GM21515 (cell line): ENCODE results near the gene MYLK2.
"Not testable (repeated sequence)": the region's sequence is repeated elsewhere in the genome, so short reads cannot be mapped to it uniquely, and the experiment has no call there.

Experiments used
- ATAC-seq: cut with Tn5 transposase; IDR thresholded peaks from one replicate; pipeline ENCODE4 v1.9.1; 2021; ENCODE audit not compliant: unreplicated experiment

The MYLK2 gene

DNA sequence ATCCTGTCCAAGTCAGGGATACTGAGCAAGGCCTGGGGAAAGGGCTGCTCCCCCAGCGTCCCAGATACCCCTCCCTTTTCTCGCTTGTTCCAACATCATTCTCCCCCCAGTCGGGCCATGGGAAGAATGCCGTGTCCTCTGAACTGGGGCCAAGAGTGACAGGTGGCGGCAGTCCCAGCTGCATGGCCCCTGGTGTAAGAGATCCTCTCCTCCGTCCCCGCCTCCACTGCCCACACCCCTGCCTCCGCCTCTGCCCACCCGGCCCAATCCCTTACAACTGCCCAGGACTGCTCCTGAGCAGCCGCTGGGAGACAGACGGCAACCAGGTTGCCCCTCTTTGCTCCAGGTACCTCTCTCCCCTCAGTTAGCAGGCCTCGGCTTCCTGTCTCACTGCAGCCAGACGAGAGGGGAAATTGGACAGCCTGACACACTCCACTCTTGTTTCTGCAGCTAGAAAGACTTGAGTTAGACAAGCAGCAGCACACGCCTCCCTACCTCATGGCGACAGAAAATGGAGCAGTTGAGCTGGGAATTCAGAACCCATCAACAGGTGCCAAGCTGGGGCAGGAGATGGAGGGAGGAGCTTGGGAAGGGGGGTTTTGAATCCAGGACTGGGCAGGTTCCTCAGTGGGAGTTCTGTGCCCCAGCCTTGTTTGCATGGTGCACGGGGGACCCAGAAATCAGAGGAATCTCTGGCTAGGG, at the start of gene MYLK2:
MYLK2 (plus strand) TSS at position 274 of the 702 bp plus-strand sequence; CDS start at position 499, 225 bp downstream.
- no peak for ATAC-seq

DNA sequence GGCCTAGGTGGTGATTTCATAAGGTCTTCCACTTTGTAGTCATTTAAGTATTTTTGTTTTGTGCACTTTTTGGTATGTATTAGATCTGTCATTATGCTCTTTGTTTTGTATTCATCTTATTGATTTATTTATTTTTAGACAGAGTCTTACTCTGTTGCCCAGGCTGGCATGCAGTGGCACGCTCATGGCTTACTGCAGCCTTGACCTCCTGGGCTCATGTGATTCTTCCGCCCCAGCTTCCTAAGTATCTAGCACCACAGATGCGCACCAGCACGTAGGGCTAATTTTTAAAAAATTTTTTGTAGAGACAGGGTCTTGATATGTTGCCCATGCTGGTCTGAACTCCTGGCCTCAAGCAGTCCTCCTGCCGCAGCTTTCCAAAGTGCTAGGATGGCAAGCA, 49.5 kb upstream of the MYLK2 start:
- no peak for ATAC-seq

DNA sequence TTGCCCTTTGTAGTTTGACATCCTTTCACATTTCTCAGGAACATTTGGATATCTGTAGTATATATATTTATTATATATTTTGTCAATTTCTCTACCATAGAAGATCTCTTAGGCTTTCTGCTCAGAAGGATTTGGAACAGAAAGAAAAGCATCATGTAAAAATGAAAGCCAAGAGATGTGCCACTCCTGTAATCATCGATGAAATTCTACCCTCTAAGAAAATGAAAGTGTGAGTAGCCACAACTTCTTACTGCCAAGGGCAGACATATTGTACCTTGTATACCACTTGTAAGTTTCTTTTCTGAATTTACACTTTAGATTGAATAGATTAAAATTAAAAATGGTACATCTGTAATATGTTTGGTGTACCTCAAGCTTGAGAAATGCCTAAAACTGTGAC, 48.9 kb upstream of the MYLK2 start:
- ATAC-seq, result no peak

DNA sequence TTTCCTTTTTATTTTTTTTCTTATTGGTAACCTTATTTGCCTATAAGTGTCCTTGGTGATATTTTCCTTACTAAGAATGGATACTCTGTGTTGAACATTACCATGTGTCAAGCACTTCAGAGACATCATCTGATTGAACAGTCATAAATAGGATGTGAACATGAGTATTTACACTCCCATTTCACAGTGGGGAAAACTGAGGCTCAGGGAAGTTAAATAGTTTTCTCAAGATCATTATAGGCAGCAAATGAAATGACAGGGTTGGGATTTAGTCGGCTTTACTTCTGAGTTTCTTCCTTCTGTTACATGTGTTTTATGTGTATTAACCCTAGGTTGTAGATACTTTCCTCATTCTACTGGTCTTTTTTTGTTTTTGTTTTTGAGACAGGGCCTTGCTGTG, 44.7 kb upstream of the MYLK2 start:
- no peak for ATAC-seq

DNA sequence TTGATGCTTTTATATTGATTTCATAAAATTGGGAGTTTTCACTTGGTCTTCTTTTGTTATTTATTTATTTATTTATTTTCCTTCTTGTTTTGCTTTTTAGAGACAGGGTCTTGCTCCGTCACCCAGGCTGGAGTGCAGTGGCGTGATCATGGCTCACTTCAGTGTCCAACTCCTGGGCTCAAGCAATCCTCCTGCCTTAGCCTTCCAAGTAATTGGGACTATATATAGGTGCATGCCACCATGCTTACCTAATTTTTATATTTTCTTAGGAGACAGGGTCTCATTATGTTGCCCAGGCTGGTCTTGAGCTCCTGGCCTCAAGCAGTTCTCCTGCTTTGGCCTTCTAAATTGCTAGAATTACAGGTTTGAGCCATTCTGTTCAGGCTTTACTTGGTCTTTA, 38.3 kb upstream of the MYLK2 start:
- no peak for ATAC-seq

DNA sequence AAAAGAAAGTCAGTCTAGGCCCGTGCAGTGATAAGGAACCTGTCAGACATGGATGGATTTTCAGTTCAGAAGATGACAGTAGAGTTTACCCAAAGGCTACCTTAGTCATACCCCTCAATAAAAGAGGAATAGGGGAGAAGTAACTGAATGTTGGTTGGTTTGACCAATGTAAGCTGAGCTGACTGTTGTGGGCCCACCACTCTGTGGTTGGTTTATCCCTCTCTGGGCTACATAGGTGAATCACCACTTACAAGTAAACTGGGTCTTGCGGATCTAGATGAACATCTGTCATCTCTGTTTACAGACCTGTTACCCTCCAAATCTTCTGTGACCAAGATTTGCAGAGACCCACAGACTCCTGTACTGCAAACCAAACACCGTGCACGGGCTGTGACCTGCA, 37.2 kb upstream of the MYLK2 start:
- no peak for ATAC-seq

DNA sequence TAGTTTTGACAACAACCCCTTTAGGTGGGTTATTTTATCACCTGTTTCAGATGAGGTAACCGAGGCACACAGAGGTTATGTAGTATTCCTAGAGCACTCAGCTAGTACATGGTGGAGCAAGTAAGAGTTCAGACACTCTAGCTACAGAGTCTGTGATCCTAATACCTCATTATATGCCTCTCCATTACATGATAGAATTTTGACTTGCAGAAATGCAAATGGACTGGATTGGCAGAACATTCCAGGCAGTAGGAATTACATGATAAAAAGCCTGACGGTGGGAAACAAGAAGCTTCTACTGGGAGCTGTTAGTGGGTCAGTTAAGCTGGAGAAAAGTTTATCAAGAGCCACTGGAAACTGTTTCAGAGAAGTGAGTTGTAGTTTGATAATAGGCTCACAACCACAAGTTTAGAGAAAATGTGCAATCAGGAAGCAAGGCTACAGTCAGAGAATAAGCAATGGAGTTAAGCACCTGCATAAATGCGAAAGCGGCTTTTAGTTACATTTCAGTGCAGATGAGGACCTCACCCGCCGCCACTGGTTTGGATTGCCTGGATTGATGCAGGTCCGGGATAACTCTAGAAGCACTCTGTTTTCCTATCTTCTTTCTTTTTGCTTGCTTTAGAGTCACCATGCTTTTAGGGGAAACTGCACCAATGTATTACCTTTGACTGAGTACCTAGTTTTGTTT, 34.7 kb upstream of the MYLK2 start:
- ATAC-seq, result no peak

DNA sequence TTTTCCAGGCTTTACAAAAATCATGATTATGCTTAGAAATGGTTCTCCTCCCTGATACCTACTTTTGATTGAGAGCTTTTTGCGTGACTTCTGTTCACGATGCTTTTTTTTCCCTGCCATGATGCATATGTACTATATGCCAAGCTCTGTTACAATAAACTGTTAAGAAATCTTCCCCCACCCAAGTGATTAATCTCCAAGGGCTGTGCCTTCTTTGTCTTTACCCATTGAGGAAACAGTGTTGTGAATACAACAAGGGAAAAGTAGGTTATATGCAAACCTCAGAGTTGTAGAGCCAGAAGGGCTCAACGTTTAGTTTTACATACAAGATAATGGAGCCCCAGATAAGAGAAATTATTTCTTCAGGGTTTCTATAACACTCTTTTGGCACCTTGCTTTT, 34.1 kb upstream of the MYLK2 start:
- ATAC-seq, result no peak

DNA sequence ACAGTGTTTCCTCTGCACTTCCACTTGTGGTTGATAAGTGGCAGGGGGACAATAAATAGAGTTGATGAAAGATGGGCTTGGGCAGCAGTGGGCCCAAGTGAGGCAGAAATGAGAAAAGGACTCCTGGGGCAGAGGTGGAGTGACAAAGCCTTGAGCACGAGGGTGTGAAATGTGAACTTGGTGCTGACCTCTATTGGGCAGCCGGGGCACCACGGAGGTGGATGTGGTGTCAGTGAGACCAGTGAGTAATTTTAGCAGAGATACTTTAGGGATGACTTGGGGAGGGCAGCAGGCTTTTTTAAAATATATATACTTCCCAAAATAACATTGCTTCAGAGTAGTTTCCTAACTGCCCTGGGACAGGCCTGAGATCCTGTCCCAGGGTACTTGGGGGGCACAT, 30.6 kb upstream of the MYLK2 start:
- ATAC-seq, result no peak

DNA sequence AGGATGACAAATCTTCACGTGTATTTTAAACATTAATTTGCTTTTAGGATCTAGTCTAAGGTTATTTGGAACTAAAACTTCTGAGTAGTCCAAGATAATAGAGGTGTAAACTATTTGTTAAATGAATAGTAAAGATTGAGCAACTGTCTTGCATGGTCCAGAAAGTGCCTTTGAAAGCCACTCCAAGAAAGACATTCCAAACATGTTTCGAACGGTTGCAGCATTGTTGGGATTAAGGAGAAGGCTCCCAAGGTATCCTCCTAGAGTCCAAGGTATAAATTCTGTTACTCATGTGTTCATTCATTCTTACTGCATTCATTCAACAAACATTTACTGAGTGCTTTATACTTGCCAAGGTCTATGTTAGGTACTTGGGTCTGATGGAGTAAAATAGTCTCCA, 28.8 kb upstream of the MYLK2 start:
- no peak for ATAC-seq

DNA sequence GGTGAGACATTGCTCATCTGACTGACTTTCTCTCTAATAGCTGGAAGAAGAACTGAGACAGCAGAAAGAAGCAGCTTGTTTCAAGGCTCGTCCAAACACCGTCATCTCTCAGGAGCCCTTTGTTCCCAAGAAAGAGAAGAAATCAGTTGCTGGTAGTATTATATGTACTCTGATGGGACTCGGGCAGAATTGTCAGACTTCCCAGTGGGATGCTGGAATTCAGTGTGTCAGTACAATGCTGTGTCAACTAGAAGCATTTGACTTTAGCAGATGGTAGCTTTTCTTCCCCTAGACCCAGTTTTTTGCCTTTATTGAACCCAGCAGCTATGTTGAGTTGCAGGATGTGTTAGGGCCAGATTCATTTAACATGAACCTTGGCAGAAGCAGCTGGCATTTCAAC, 21.8 kb upstream of the MYLK2 start:
- no peak for ATAC-seq

DNA sequence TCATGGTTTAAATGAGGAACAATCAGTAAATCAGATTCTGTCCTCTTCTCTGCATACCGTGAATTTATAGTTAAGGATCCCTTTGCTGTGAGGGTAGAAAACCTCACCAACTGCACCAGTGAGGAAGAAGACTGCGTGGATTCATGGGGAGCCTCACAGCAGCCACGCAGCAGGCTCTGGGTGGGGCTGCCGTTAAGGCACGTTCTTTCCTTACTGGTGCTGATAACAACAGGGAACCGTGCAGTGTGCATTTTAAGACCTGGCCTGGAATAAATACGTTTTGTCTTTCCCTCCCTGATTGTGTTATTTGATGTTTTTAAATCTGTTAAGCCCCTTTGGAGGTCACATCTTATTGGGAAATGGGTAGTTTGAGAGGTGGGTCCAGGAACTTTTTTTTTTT, 17.6 kb upstream of the MYLK2 start:
- no peak for ATAC-seq

DNA sequence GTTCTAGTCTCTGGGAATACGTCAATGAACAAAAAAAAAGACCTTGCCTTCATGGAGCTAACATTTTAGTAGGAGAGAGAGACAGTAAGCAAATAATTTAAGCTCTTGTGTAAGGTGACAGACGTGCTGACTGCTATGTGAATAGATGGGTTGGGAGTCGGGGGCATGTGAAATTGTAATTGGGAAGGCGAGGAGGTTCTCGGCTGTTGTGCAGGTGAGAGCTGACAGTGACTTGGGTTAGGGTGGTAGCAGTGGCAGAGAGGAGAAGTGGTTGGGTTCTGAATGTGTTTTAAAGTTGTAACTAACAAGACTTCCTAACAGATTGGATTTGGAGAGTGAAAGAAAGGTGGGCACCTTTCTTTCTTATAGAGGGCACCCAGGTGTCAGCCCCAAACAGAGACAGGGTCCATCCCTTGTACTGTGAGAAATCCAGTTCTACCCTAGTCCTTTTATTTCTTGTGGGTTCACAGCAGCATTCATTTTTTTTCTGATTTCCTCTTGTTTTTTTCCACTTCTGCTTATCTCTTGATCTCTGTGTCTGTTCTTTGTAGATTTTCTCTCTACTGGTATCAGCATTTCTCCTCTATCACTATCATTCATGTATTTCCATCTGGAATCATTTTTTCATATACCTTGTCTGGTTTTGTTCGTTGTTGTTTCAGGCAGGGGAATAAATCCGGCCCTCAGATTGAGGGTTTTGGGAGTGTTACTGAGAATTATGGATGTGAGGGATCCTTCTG, 15.4 kb upstream of the MYLK2 start:
- ATAC-seq, result no peak

DNA sequence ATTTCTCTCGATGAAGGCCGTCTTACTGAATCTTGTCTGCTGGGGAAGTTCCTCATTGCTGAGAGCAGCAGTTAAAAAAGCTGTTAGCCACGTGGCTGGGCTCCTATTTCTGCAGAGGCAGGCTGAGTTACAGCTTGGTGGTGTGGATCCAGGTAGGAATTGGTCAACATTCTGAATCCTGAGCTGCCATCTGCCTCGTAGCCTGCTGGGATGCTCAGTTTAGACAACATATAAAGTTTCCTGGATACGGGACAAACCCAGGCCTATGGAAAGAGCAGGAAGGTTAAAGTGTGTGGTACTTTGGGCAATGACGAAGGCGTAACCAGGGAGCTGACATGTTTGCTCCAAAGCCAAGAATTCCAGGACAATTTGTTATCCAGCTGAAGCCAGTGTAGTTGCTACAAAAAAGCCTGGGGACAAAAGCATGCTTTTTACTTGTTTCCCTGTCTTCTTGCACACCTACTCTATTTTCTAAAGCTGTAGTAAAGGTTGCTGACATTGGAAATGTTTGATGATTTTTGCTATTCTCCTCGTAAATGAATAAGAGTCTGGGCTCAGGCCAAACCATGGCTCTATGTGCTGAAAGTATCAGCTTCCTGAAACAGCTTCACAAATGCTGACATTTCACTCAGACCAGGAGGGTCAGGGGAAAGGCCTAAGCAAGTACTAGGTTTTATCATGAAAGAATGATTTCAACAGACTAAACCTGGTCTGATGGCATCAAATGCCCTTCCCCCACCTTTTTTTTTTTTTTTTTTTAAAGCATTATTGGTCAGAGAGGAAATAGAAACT, 12.4 kb upstream of the MYLK2 start:
- ATAC-seq, result no peak

DNA sequence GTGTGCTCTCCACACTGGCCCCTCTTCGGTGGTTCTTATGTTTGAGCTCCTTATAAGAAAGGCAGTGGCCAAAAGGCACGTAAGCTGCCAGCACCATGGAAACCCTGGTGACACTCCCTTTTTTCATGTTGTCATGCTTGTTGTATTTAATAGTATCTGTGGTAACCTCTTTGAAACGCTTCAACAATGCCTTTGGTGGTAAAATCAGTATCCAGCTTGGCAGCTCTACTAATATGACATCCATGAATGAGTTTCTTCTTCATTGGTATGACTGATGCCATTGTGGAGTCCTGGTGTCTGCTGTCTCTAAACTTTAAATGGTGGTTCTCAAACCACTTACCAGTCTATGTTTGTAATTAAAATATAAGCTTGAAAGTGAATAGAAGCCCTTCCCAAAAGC, 10.7 kb upstream of the MYLK2 start:
- ATAC-seq, result no peak

DNA sequence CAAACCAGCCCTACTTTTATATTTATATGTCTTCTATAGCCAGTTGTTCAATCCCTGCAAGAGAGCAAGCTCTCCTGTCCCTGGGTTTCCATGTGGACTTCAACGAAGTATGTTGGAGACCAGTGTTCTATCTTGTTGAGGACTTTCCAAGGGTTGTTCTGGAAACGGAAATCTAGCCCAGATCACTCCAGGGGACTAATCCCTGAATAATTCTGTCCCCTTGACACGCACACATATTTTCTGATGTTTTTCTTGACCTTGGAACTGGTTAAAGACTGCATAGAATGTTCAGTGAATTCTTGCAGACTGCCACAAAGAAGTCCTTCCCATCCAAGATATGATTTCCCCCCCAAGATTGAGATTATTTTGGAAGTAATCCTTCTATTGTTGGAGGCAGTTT, 9.5 kb upstream of the MYLK2 start:
- no peak for ATAC-seq

DNA sequence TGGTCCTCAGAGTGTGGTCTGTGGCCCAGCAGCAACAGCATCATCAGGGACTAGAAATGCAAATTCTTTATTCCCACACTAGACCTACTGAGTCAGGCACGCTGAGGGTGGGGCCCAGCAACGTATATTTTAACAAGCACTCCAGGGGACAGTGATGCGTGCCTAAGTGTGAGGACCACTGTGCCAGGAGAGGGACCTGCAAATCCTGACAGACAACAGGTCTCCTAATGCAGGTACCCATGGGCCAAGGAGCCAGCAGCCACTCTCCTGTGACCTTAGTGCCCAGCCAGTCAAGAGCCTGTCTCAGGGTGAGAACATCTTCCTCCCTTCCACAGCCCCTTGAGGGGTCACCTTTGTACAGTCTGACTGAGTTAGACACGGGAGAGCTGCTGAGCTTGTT, 8.0 kb upstream of the MYLK2 start:
- ATAC-seq, result no peak

DNA sequence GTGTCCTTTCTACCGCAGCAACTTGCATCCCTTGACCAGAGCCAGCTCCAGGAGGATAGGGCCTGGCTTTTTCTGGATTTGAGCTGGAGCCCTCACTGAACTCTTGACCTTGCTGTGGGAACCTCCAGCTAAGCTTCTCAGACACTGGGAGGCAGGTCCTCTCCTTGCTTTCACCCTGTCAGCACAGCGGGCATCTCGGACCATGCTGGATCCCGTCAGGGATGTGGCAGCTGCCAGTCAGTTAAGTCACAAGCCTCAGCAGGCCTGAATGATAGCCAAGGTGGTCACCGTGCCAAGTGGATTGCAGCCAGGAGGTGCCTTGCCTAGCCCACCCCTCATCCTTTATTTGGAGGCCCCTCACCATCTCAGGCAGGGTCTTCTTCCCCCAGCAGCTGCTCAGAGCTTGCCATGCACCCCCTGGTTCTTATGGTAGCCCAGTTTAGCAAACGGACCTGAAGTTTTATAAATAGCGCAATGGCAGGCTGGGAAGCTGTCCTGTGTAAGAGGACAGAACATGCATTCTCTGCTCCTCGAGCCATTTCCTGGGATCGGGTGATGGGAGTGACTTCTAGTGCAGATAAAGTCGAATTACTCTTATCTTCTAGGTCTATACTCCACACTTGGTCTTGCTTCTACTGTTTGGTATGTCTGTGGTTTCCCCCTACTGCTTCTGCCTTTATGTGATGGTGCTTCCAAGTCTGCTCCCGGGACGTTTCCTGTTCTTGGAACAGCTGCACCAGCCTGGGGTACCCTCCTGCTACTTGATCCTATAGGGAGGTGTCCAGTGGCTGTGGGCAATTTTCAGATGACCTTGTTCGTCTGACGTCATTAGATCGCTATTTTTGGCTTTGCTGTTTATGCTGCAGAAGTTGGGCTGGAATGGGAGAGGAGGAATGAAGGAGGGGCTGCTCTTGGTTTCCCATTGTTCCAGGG, 7.1 kb upstream of the MYLK2 start:
- no peak for ATAC-seq

DNA sequence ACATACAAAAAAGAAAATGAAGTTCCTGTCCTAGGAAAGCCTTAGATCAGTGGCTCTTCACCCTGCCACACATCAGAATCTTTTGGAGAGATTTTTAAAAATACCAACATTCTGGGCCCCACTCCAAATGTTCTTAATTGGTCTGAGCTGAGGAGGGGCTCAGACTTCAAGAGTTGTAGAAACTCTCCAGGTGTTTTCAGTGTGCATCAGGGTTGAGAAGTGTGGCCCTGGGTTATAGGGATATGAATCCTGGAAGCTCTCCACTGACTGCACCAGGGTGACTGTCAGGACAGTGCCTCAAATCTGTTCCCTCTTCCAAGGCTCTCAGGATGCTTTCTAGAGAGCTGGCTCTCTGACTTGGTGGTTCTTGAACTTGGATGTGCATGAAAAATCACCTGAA, 5.5 kb upstream of the MYLK2 start:
- no peak for ATAC-seq

DNA sequence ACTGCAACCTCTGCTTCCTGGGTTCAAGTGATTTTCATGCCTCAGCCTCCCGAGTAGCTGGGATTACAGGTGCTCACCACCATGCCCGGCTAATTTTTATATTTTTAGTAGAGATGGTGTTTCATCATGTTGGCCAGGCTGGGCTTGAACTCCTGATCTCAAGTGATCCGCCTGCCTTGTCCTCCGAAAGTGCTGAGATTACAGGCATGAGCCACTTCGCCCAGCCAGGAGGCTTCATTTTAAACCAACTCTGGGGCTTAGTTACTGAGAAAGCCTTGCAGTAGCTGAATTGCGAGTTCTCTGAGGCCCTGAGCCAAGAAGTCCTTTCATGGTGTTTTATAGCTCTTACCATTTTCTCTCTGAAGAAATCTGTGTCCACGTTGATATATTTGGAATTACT, 5.0 kb upstream of the MYLK2 start:
- ATAC-seq, result not testable (repeated sequence)
